Left lung (tissue), 10 donors: ENCODE measurements around the gene HDAC4. TPM values are rescaled to one million over a fixed set of nuclear protein-coding genes. Genes with fewer than 3 reads are reported as not detected.
A peak's percentile ranks its signal among the peaks of the same experiment; 100 is the strongest.

Experiments
- ATAC-seq: fragments of 200-7000 bp; cut with Tn5 transposase; one replicate; pipeline ENCODE4 v1.9.1; 2020; ENCODE audit warnings: moderate library complexity
- DNase-seq, 4 donors: peaks; one replicate each; pipeline ENCODE4 v3.0.0-alpha.2; 2013 to 2020
- H3K27ac ChIP-seq, 2 donors: fragments of 200-600 bp; sonication (generic) in 1 of 2; one replicate each; pipeline versions ENCODE4 v1.5.0 to v1.8.0; 2020 to 2021
- H3K27me3 ChIP-seq, 2 donors: fragments of 200-600 bp; sonication (generic) in 1 of 2; one replicate each; pipeline versions ENCODE4 v1.5.0 to v1.8.0; 2020 to 2021
- H3K36me3 ChIP-seq, 2 donors: fragments of 200-600 bp; sonication (generic) in 1 of 2; one replicate each; pipeline versions ENCODE4 v1.5.0 to v1.8.0; 2020 to 2021
- H3K4me1 ChIP-seq, 2 donors: fragments of 200-600 bp; one replicate each; pipeline ENCODE4 v1.8.0; 2021
- H3K4me3 ChIP-seq, 2 donors: fragments of 200-600 bp; sonication (generic) in 1 of 2; one replicate each; pipeline versions ENCODE4 v1.5.0 to v1.8.0; 2020 to 2021; ENCODE audit warnings: mild to moderate bottlenecking in 1 of 2
- H3K9me3 ChIP-seq, 2 donors: fragments of 200-600 bp; sonication (generic) in 1 of 2; one replicate each; pipeline versions ENCODE4 v1.5.0 to v1.8.0; 2020 to 2021
- intact Hi-C, 2 donors: fragments of 100-400 bp; cut with DNase I; formaldehyde crosslinking; loops; one replicate each; pipeline versions ENCODE4 v1.11.2 to v1.14.2; 2022
- polyA plus RNA-seq, 6 donors: library from polyadenylated mRNA; unstranded; fragments of 120-200 nt; gene quantifications; one replicate each; pipeline ENCODE4 v1.2.1, GENCODE V29; 2013; ENCODE audit not compliant: insufficient read length in 6 of 6
- total RNA-seq, 2 donors: library from RNA; stranded (reverse); fragmentation: NEBNext Ultra II Directional; extraction: Animal tissue kit (Norgen Biotek cat#: 25700); gene quantifications; one replicate each; pipeline ENCODE4 v1.2.1, GENCODE V29; 2021
- TF ChIP-seq, protein P1 (sequence below), 2 donors: fragments of 200-600 bp; sonication (generic) in 1 of 2; IDR thresholded peaks; one replicate each; pipeline versions ENCODE4 v1.5.0 to v1.8.0; 2021; ENCODE audit warnings: antibody characterized with exemption in 2 of 2
- donor health status: DM: no; HTN: yes; CAD: no.
- donor health status: DM: no; HTN: no; CAD: no.

The HDAC4 gene
- total and polyA plus RNA-seq, 8 donors, result 9.9 to 36.8 (median 12.8) TPM

DNA sequence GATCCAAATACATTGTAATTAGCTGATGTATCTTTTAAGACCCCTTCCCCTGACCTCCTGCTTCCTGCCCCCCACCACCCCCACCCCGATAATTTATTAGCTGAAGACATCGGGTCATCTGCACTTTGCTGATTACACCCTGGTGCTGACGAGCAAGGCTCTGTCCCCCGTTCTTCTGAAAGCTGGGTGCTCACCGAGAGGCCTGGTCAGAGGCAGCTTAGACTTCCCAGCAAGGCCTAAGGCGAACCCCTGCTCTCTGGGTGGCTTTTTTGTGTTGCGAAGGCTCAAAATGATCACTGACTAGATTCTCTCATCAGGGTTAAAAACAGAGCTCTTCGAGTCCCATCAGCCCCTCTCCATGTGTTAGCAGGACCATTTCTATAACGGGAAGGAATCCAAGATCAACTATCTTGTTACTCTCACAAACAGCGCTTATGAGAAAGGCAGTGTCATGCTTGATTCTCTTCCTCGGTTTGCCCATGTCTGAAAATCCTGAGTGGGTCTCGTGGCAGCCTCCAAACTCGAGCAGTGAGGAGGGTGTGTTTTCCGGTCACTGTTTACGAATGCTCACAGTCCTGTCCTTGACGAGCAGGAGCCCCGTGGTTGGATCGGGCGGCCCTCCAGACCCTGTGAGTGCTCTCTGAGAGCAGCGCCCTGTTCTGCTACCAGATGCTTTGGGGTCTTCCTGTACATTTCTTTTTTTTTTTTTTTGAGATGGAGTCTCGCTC lies 201.6 kb downstream of the HDAC4 start:
- peak in 3 of 4 donors; percentile 36 to 56 (median 43) for DNase-seq
- Histone ChIP-seq H3K4me1 (peaks cover 0 to 4% of the 10 kb centered on the region in 2 donors), H3K36me3 (peaks cover 0 to 36% of the 10 kb centered on the region in 2 donors), H3K27ac (peak overlapping the region; percentile 26 to 33), H3K4me3 (no peak overlapping the region), H3K9me3 (no peaks in the 10 kb centered on the region), H3K27me3 (no peaks in the 10 kb centered on the region)
- ATAC-seq, result peak; percentile 66
- intact Hi-C loops, result no loop called here
- TF ChIP-seq, protein P1, sequence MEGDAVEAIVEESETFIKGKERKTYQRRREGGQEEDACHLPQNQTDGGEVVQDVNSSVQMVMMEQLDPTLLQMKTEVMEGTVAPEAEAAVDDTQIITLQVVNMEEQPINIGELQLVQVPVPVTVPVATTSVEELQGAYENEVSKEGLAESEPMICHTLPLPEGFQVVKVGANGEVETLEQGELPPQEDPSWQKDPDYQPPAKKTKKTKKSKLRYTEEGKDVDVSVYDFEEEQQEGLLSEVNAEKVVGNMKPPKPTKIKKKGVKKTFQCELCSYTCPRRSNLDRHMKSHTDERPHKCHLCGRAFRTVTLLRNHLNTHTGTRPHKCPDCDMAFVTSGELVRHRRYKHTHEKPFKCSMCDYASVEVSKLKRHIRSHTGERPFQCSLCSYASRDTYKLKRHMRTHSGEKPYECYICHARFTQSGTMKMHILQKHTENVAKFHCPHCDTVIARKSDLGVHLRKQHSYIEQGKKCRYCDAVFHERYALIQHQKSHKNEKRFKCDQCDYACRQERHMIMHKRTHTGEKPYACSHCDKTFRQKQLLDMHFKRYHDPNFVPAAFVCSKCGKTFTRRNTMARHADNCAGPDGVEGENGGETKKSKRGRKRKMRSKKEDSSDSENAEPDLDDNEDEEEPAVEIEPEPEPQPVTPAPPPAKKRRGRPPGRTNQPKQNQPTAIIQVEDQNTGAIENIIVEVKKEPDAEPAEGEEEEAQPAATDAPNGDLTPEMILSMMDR (IDR thresholded peaks at IDR 0.05), result no peak

- intact Hi-C loops, result no loop called here
- DNase-seq, result peak in 2 of 4 donors; percentile 25 to 32
- no peak overlapping the region for H3K4me3 ChIP-seq
Observed at GRCh38 chr2:239198221-239198620, 202.6 kb downstream of the HDAC4 start.

GRCh38 chr2:239197146-239197545 lies 203.7 kb downstream of the HDAC4 start:
- Histone ChIP-seq H3K36me3 (peaks cover 0 to 35% of the 10 kb centered on the region in 2 donors), H3K27ac (no peak overlapping the region), H3K27me3 (no peaks in the 10 kb centered on the region), H3K9me3 (no peaks in the 10 kb centered on the region), H3K4me3 (no peak overlapping the region), H3K4me1 (peaks cover 0 to 3% of the 10 kb centered on the region in 2 donors)
- TF ChIP-seq, protein P1 (IDR thresholded peaks at IDR 0.05), result no peak
- peak in 2 of 4 donors; percentile 28 to 54 for DNase-seq
- ATAC-seq, result no peak
- intact Hi-C loops, result no loop called here

More at GRCh38 chr2:239198221-239198620, 202.6 kb downstream of the HDAC4 start:
- Histone ChIP-seq H3K27me3 (no peaks in the 10 kb centered on the region), H3K4me1 (peaks cover 0 to 4% of the 10 kb centered on the region in 2 donors), H3K36me3 (peaks cover 0 to 35% of the 10 kb centered on the region in 2 donors), H3K9me3 (no peaks in the 10 kb centered on the region), H3K27ac (no peak overlapping the region)
- TF ChIP-seq, protein P1 (IDR thresholded peaks at IDR 0.05), result no peak
- ATAC-seq, result no peak

GRCh38 chr2:239196474-239197021 lies 204.3 kb downstream of the HDAC4 start:
- TF ChIP-seq, protein P1 (IDR thresholded peaks at IDR 0.05), result no peak
- Histone ChIP-seq H3K4me1 (peaks cover 0 to 3% of the 10 kb centered on the region in 2 donors), H3K27me3 (no peaks in the 10 kb centered on the region), H3K4me3 (no peak overlapping the region), H3K9me3 (no peaks in the 10 kb centered on the region), H3K36me3 (peaks cover 0 to 35% of the 10 kb centered on the region in 2 donors), H3K27ac (no peak overlapping the region)
- ATAC-seq (no peak), DNase-seq (peak in 2 of 4 donors; percentile 22 to 73)
- intact Hi-C loops, result no loop called here

- no peak overlapping the region for H3K4me3 ChIP-seq
- no peak for ATAC-seq
- no peaks in the 10 kb centered on the region for H3K9me3 ChIP-seq
- no peak overlapping the region for H3K27ac ChIP-seq
- TF ChIP-seq, protein P1 (IDR thresholded peaks at IDR 0.05), result no peak
- peaks cover 0 to 35% of the 10 kb centered on the region in 2 donors for H3K36me3 ChIP-seq
- intact Hi-C loops, result no loop called here
- no peaks in the 10 kb centered on the region for H3K27me3 ChIP-seq
- peaks cover 0 to 3% of the 10 kb centered on the region in 2 donors for H3K4me1 ChIP-seq
- peak in 1 of 4 donors; percentile 2 for DNase-seq
Observed at GRCh38 chr2:239195992-239196391, 204.8 kb downstream of the HDAC4 start.
